Skin epidermis (tissue), 12 donors: ENCODE measurements around the gene CIDEA.
"Not testable (repeated sequence)": the region's sequence is repeated elsewhere in the genome, so short reads cannot be mapped to it uniquely, and the experiment has no call there.

ENCODE experiments used
- H3K27ac ChIP-seq, 21 experiments: fragments of 200-600 bp; sonication (generic) in 11 of 21; one replicate each; pipeline ENCODE4 v1.5.0; 2020; ENCODE audit warnings: mild to moderate bottlenecking in 3 of 21, inconsistent platforms in 2 of 21, moderate library complexity in 2 of 21
- H3K4me3 ChIP-seq, 7 experiments: fragments of 200-600 bp; sonication (generic) in 2 of 7; one replicate each; pipeline ENCODE4 v1.5.0; 2020; ENCODE audit warnings: inconsistent platforms in 2 of 7, mild to moderate bottlenecking in 2 of 7, moderate library complexity in 1 of 7

Gene CIDEA

GRCh38 chr18:12236934-12237832 lies 17.0 kb upstream of the CIDEA start:
- H3K27ac ChIP-seq = no peak overlapping the region
- no peak overlapping the region for H3K4me3 ChIP-seq

GRCh38 chr18:12238826-12239225 lies 15.3 kb upstream of the CIDEA start:
- H3K27ac ChIP-seq = no peak overlapping the region
- no peak overlapping the region for H3K4me3 ChIP-seq

GRCh38 chr18:12239431-12239830 lies 14.7 kb upstream of the CIDEA start:
- Histone ChIP-seq H3K4me3 (no peak overlapping the region), H3K27ac (no peak overlapping the region)

- Histone ChIP-seq H3K27ac (no peak overlapping the region), H3K4me3 (no peak overlapping the region)
These were observed 11.4 kb upstream of the CIDEA start for GRCh38 chr18:12242658-12243260.

GRCh38 chr18:12243272-12243671 lies 10.9 kb upstream of the CIDEA start:
- H3K27ac ChIP-seq, H3K4me3 ChIP-seq: not testable (repeated sequence)

GRCh38 chr18:12245793-12246135 lies 8.4 kb upstream of the CIDEA start:
- Histone ChIP-seq H3K27ac (no peak overlapping the region), H3K4me3 (no peak overlapping the region)

- Histone ChIP-seq H3K4me3 (no peak overlapping the region), H3K27ac (no peak overlapping the region)
These were observed 7.0 kb upstream of the CIDEA start for GRCh38 chr18:12246849-12247808.

- Histone ChIP-seq H3K27ac (no peak overlapping the region), H3K4me3 (no peak overlapping the region)
These were observed 6.2 kb upstream of the CIDEA start for GRCh38 chr18:12247946-12248345.

GRCh38 chr18:12248926-12249720 lies 5.0 kb upstream of the CIDEA start:
- Histone ChIP-seq H3K27ac (no peak overlapping the region), H3K4me3 (no peak overlapping the region)

GRCh38 chr18:12251311-12251710 lies 2.9 kb upstream of the CIDEA start:
- Histone ChIP-seq H3K4me3 (no peak overlapping the region), H3K27ac (no peak overlapping the region)

- H3K4me3 ChIP-seq = no peak overlapping the region
- H3K27ac ChIP-seq = no peak overlapping the region
These were observed 2.1 kb upstream of the CIDEA start for GRCh38 chr18:12252061-12252460.

GRCh38 chr18:12253027-12253426 lies 1.1 kb upstream of the CIDEA start:
- Histone ChIP-seq H3K4me3 (no peak overlapping the region), H3K27ac (no peak overlapping the region)

- peak overlapping the region in 5 of 7 experiments; percentile 18 to 43 (median 29) for H3K4me3 ChIP-seq
- H3K27ac ChIP-seq = peak overlapping the region in 2 of 21 experiments; percentile 52 to 78
These were observed 462 bp upstream of the CIDEA start for GRCh38 chr18:12253663-12254135.

- peak overlapping the region in 14 of 21 experiments; percentile 2 to 83 (median 56) for H3K27ac ChIP-seq
- peak overlapping the region; percentile 2 to 43 (median 20) for H3K4me3 ChIP-seq
These were observed 805 bp downstream of the CIDEA start for GRCh38 chr18:12254820-12255511.

GRCh38 chr18:12255626-12256026 lies 1.5 kb downstream of the CIDEA start:
- H3K27ac ChIP-seq = peak overlapping the region in 14 of 21 experiments; percentile 2 to 83 (median 59)
- peak overlapping the region in 1 of 7 experiments; percentile 29 for H3K4me3 ChIP-seq

- Histone ChIP-seq H3K27ac (peak overlapping the region in 17 of 21 experiments; percentile 16 to 83 (median 72)), H3K4me3 (no peak overlapping the region)
These were observed 2.8 kb downstream of the CIDEA start for GRCh38 chr18:12256951-12257350.

- H3K4me3 ChIP-seq = peak overlapping the region in 1 of 7 experiments; percentile 7
- H3K27ac ChIP-seq = peak overlapping the region in 18 of 21 experiments; percentile 12 to 83 (median 73)
These were observed 4.0 kb downstream of the CIDEA start for GRCh38 chr18:12257996-12258718.
